HG03575 (cell line): ENCODE results near the gene ZCCHC10.
"Not testable (repeated sequence)": the region's sequence is repeated elsewhere in the genome, so short reads cannot be mapped to it uniquely, and the experiment has no call there.

Source experiments
- ATAC-seq: cut with Tn5 transposase; IDR thresholded peaks from one replicate; pipeline ENCODE4 v1.9.1; 2021; ENCODE audit not compliant: unreplicated experiment, insufficient number of reproducible peaks, low FRiP score; ENCODE audit errors: extremely low read depth

ZCCHC10 gene

DNA sequence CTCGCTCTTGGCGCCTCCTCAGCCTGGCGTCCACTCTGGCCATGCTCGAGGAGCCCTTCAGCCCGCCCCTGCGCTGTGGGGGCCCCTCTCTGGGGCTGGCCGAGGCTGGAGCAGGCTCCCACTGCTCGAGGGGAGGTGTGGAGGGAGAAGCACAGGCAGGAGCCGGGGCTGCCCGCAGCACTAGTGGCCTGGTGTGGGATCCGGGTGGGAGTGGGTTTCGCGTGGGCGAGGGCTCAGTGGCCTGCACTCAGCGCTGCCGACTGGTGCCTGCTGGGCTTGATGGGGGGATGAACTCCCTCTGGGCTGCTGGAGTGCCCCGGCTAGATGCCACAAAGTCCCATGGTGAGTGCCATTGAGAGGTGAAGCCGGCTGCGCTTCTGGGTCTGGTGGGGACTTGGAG lies 21.1 kb upstream of the ZCCHC10 start:
- ATAC-seq: no peak

DNA sequence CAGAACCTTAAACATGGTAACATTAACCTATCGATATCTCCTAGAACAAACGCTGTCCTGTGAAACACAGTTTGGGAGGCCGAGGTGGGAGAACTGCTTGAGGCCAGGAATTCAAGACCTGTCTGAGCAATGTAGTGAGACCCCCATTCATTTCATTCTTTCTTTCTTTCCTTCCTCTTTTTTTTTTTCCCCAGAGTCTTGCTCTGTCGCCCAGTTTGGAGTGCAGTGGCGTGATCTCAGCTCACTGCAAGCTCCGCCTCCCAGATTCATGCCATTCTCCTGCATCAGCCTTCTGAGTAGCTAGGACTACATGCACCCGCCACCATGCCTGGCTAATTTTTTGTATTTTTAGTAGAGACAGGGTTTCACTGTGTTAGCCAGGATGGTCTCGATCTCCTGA lies 20.2 kb upstream of the ZCCHC10 start:
- not testable (repeated sequence) for ATAC-seq

DNA sequence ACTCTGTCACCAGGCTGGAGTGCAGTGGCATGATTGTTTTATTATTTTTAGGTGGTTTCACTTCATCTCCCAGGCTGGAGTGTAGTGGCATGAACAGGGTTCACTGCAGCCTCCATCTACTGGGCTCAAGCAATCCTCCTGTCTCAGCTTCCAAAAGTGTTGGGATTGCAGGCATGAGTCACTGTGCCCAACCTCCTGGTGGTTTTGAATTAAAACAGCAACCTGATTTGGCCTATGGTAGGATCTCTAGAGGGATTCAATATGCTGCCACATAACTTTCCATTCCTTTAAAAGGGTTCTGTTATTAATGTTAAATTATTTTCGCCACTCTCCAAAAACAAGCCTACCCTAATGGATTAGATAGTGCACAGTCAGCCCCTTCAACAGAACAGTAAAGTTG lies 15.6 kb upstream of the ZCCHC10 start:
- ATAC-seq: no peak

DNA sequence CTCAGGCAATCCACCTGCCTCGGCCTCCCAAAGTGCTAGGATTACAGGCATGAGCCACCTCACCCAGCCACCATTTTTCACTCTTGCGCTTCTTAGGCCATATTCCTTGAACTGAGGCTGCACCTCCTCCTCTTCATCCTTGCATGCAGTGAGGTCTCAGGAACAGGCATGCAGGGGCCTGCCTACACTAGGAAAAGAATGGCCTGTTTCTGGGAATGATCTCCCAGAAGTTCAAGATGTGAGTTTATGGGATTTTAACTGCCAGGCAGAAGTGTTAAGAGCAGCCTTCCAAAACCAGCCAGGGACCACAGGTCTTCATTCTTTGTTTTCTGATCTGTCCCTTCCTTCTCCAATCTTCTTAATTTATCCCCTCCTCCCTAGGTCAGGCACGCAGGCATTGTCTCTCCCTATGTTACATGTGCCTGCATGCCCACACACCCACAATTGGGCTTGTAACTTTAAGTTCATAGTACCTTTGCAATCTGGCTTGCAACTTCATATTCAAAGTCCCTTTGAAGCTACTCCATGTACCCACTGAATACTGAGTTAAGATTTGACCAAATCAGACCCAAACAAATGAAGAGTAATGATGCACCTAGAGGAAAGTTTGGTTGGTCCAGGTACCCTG lies 14.9 kb upstream of the ZCCHC10 start:
- no peak for ATAC-seq

DNA sequence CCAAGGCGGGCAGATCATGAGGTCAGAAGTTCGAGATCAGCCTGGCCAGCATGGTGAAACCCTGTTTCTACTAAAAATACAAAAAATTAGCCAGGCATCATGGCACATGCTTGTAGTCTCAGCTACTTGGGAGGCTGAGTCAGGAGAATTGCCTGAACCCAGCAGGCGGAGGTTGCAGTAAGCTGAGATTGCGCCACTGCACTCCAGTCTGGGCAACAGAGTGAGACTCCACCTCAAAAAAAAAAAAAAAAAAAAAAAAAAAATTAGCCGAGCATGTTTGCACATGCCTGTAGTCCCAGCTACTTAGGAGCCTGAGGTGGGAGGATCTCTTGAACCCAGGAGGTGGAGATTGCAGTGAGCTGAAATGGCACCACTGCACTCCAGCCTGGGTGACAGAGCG lies 10.3 kb upstream of the ZCCHC10 start:
- ATAC-seq: not testable (repeated sequence)

DNA sequence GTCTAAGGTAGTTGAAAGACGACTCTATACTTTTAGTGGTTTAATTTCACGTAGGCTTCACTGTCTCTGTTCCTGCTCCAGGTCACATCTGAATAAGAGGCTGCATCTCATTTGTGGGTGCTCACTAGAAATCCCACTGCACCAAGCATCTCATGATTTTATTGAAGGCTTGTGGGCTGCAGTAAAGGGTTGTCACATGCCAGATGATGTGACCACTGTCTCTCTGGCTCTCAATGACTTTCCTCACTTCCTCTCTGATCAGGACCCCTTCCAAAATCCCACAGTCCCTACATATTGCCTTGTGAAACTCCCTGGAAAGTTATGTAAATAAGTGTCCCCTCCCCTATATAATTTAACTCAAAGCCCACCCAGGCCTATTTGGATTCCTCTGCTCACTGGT lies 8.9 kb upstream of the ZCCHC10 start:
- no peak for ATAC-seq

DNA sequence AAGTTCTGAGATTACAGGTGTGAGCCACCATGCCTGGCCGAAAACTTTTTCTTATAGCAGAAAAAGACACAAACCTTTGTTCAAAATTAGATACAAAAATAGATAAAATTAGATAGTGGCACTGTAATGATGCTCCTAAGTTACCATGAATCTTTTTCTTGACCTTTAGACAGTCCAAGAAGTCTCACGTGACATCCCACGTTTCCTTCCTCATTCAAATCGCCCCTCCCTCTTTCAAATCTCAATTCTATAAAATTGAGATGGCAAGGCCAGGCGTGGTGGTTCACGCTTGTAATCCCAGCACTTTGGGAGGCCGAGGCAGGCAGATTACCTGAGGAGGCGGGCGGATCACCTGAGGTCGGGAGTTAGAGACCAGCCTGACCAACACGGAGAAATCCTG lies 7.7 kb upstream of the ZCCHC10 start:
- no peak for ATAC-seq

DNA sequence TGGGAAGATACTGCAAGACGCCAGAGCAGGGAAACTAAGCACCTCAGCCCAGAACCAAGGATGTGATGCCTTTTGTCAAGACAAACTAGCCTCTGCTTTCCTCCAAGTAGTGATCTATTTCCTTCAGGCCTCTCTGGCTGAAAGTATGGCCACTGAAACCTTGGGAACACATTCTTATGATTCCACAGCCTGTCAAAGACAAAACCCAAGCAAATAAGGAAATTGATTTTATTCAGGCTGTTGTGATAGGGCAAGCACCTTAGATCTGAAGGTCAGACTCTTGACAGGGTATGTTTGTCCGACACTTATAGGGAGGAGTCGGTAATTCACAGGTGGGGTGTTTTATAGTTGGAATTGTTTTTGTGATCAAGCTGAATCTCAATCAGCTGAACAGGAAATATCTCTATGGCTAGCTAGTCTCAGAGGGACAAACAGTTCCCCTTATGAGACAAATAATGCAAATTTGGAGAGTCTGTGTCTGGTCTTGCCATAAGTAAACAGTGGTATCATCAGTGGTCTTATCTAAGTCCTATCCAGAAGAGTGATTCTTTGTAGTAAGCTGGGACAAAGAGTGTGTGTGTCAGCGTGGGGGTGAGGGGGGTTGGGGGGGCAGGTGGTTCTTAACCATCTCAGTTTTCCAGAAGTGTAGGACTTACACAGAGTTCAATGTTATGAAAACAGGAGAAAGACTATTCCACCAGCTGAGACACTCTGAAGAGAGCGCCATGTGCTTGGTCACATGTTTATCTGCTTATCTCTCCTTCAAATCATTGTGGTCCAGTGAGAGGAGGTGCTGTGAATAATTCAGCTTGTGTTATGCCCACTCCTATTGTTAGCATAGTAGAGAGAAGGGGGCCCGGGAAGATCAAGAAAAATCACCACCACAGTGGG lies 6.7 kb upstream of the ZCCHC10 start:
- no peak for ATAC-seq

DNA sequence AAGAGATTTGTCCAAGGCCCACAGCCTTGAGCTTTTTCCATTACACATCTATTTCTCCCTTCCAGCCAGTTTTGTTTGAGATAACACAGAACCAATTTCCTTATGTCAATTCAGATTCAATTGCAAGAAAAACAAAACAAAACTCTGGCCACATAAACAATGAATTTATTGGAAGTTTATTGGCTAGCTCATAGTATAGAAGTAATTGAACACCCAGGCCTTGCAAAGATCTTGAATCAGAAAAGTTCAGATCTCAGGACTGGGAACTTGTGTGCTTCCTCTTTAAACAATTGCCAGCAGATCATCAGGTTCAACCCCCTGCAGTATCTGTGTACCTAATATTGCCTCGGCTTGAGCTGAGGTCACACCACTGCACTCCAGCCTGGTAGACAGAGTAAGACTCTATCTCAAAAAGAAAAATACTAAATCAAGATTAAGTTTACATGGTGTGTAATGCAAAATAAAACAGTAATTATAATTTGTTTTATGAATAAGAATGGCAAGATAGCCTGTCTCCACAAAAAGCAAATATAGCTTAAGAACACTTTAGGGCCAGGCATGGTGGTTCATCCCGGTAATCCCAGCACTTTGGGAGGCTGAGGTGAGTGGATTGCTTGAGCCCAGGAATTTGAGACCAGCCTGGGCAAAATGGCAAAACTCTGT lies 4.1 kb upstream of the ZCCHC10 start:
- no peak for ATAC-seq

DNA sequence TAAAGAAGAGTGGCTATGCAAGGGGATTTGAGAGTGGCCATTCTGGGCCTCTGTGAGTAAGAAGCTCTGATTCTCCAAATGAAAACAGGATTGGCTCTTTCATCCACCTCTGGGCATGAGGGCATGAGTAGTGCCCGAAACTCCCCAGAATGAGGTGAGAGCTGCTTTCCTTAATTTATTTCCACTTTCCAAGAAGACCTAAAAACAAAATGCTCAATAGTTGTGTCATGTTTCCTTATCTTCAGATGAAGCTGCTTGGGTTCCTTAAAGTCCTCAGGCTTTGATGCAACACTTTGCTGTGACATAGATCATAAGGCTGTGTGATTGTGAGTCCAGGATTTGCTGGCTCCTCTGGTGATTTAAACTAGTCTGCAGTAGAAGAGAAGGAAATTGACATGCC lies 3.1 kb upstream of the ZCCHC10 start:
- ATAC-seq: no peak

DNA sequence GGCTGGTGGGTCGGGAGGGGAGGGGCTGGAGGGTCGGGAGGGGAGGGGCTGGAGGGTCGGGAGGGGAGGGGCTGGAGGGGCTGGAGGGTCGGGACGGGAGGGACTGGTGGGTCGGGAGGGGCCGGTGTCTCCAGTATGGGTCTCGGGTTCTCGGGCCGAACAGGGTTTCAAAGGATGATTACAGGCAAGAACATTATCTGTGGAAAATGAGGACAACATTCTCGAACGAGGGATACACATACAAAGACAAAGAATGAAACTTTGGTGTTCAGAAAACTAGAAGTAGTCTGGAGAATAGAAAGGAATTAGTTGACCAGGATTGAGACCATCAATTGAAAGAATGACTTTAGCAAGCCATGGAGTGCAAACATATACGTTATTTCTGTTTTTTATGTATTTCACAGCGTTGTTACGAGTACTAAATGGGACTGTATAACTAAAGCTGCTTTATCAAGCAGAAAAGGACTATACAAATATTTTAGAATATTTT lies 360 bp upstream of the ZCCHC10 start:
- ATAC-seq: no peak

DNA sequence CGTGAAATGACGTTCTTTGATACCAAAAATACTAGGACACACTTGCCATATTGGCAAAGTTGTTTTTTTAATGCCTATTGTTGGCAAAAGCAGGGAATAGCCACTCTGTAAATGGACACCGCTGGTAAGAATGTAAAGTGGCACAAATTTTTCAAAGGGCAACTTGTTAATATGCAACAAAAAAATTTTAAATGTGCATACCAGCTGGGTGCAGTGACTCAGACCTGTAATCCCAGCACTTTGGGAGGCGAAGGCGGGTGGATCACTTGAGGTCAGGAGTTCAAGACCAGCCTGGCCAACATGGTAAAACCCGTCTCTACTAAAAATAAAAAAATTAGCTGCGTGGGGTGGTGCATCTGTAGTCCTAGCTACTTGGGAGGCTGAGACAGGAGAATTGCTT lies 6.9 kb downstream of the ZCCHC10 start:
- not testable (repeated sequence) for ATAC-seq

DNA sequence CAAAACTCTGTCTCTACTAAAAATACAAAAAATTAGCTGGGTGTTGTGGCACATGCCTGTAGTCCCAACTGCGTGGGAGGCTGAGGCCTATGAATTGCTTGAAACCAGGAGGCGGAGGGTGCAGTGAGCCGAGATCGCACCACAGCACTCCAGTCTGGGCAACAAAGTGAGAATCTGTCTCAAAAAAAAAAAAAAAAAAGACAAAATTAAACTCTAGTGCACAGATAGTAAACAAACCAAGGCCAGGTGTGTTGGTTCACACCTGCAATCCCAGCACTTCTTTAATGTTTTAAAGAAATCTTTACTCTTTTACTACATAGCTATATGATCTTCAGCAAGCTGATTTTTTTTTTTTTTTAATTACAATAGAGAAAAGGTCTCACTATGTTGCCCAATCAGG lies 8.4 kb downstream of the ZCCHC10 start:
- no peak for ATAC-seq

DNA sequence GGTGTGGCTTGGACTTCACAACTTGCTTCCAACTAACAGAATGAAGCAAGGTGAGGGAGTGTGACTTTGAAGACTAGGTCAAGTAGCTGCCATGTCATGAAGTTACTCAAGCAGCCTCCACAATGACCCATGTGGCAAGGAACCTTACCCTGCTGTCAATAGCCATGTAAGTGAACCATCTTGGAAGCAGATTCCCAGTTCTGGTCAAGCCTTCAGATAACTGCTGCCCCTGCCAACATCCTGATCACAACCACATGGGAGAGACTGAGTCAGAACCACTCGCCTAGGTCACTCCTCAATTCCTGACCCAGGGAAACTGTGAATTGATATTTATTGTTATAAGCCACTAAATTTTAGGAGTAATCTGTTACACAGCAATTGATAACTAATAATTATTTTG lies 10.9 kb downstream of the ZCCHC10 start:
- no peak for ATAC-seq

DNA sequence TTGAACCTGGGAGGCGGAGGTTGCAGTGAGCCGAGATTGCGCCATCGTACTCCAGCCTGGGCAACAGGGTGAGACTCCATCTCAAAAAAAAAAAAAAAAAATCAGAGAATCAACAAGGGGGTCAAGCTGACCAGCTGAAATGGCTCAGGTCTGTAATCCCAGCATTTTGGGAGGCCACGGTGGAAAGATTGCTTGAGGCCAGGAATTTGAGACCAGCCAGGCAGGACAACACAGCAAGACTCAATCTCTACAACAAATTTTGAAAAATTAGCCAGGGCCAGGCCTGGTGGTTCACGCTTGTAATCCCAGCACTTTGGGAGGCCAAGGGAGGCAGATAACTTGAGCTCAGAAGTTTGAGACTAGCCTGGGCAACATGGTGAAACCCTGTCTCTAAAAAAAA lies 17.9 kb downstream of the ZCCHC10 start:
- ATAC-seq: not testable (repeated sequence)

DNA sequence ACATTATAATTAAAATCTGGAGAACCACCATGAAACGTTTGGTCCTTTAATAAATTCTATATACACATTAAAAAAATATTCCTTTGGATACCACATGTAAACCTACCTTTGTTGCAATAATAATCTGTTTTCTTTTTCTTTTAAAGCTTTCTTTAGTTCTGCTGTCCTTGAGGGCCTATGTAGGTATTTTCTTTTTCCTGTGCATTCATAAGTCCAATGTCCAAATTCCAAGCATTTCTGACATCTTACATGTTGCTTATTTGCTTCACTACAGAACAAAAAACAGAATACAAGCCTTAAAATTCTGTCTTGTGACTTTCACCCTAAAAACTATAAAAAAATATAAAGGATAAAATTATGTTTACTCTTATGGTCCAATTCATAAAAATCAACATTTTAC lies 19.7 kb downstream of the ZCCHC10 start:
- ATAC-seq: no peak

DNA sequence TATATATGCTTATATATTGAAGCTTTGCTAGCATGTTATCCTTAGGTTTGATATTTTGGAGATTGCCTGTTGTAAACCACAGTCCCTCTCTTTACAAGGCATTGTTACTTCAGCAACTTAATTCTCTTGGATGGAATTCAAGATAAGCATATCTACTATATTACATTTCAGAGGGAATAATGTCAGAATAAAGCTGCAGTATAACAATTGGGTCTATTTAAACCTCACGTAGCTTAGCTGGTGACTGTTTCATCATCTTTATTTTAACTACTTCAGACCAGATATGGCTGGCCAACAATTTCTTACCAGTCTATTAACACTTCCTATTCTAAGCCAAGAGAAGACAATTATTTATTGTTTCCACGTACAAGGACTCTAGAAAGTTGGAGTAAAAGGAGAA lies 27.1 kb downstream of the ZCCHC10 start:
- no peak for ATAC-seq

DNA sequence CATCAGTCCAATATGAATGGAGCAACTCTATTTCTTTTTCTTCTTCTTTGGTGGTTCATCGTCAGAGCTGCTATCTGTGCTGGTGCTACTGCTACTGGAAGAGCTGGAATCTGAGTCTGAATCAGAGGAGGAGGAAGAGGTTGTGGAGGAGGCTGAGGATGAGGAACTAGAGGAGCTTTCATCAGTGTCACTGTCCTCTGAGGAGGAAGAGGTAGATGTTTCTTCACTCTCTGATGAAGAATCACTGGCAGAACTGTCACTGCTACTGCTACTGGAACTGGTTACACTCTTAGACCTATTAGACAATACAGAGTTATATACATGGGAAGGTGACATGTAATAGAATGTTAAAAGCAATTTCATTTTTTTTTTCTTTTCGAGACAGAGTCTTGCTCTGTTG lies 27.8 kb downstream of the ZCCHC10 start:
- ATAC-seq: no peak

DNA sequence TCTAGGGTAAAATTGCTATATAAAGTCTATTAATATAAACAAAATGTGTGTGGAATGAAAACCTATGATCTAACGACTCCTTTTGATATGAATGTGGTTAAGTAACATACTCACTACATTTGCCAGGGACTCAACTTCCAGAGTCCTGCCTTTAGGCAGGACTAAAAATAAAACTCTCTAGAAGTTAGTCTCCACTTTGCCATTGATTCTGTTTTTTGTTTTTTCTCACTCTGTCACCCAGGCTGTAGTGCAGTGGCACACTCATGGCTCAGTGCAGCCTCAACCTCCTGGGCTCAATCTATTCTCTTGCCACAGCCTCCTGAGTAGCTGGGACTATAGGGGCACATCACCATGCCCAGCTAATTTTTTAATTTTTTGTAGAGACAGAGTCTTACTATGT lies 30.0 kb downstream of the ZCCHC10 start:
- ATAC-seq: no peak
